Activated CD4-positive, alpha-beta T cell treated with anti-CD3 and anti-CD28 coated beads for 36 hours (primary cell): ENCODE measurements around the gene USP10. TPM values are rescaled to one million over a fixed set of nuclear protein-coding genes. Genes with fewer than 3 reads are reported as not detected.
"Not testable (repeated sequence)": the region's sequence is repeated elsewhere in the genome, so short reads cannot be mapped to it uniquely, and the experiment has no call there.

Source experiments
- ATAC-seq: fragments of 200-7000 bp; cut with Tn5 transposase; one replicate; pipeline ENCODE4 v1.10.0; 2021; ENCODE audit warnings: mild to moderate bottlenecking, moderate library complexity
- CTCF ChIA-PET: fragments of 350-600 bp; sonication (Branson Sonifier 250); formaldehyde crosslinking; loops from one replicate; lab custom pipeline; 2021; ENCODE audit warnings: antibody characterized with exemption; lab: Charles Lee
- POLR2A ChIA-PET: fragments of 350-600 bp; sonication (Branson Sonifier 250); formaldehyde crosslinking; loops from one replicate; lab custom pipeline; 2021; ENCODE audit warnings: antibody characterized with exemption, inconsistent platforms; lab: Charles Lee
- DNase-seq: peaks from one replicate; pipeline ENCODE4 v3.0.0-alpha.2; 2020
- H3K27ac Mint-ChIP-seq: one replicate; pipeline ENCODE4 v1.8.0; 2021; ENCODE audit warnings: mixed read lengths
- H3K27me3 Mint-ChIP-seq: one replicate; pipeline ENCODE4 v1.8.0; 2021; ENCODE audit warnings: mixed read lengths
- H3K36me3 Mint-ChIP-seq: one replicate; pipeline ENCODE4 v1.8.0; 2021; ENCODE audit warnings: low read depth, mixed read lengths
- H3K4me1 Mint-ChIP-seq: one replicate; pipeline ENCODE4 v1.8.0; 2021; ENCODE audit warnings: mixed read lengths
- H3K4me3 Mint-ChIP-seq: one replicate; pipeline ENCODE4 v1.8.0; 2021; ENCODE audit warnings: mild to moderate bottlenecking, moderate library complexity, mixed read lengths
- H3K9me3 Mint-ChIP-seq: one replicate; pipeline ENCODE4 v1.8.0; 2021; ENCODE audit warnings: low read depth, mixed read lengths
- intact Hi-C, 2 experiments: fragments of 100-400 bp; cut with DNase I in 1 of 2; cut with micrococcal nuclease in 1 of 2; formaldehyde crosslinking; loops; one replicate each; pipeline versions ENCODE4 v1.14.2 to v1.15.1; 2022 to 2024; cut with DNase I, micrococcal nuclease
- total RNA-seq, 2 experiments: library from RNA; stranded (reverse); gene quantifications; one replicate each; pipeline ENCODE4 v1.2.3, GENCODE V29; 2021

Gene USP10
- total RNA-seq, 2 experiments from 2014 or later = 117 to 133 TPM

DNA sequence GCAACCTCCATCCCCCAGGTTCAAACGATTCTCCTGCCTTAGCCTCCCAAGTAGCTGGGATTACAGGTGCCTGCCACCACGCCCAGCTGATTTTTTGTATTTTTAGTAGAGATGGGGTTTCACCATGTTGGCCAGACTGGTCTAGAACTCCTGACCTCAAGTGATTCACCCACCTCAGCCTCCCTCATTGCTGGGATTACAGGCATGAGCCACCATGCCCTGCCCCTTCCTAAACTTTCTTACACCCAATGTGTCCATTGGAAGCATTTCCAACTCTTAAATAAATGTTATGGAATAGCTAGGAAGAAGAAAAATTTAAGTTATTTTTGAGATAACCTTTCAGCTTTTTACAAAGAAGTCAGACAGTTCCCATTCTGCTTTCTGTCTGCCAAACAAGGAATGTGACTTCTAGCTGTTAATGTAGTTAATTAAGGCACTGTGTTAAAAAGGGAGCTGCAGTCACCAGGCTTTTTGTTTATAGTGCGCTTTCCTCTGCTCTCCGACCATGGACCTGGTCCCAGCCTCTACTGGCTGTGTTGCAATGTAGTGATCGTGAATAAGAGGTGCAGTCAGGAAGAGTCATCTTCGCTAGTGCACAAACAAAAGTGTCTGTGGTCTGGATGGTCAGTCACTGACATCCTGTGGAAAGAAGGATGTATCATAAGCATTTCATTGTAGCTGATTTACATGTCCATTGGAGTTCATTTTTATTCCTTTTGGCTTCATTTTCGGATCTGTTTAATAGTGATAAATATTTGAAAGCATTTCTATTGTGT is 39.7 kb downstream of the USP10 start:
- ChIA-PET POLR2A (interaction anchor here (0.5 kb wide), 1 partner anchor 47 kb away, joined by 3 read pairs; no protein-coding TSS in a partner anchor), CTCF (interaction anchor here (0.6 to 7.1 kb wide), 37 partner anchors 8 to 711 kb away, joined by 3 to 74 read pairs (median 3); partner anchors contain the start of gene COTL1)
- peaks cover 59% of the 10 kb centered on the region for H3K4me1 Mint-ChIP-seq
- H3K36me3 Mint-ChIP-seq = peaks cover 38% of the 10 kb centered on the region
- H3K27me3 Mint-ChIP-seq = no peaks in the 10 kb centered on the region
- DNase-seq = no peak
- H3K9me3 Mint-ChIP-seq = no peaks in the 10 kb centered on the region
- intact Hi-C loops = loop anchor here in 1 of 2 experiments (5.0 kb wide), 1 partner anchor 37 kb away; no protein-coding TSS in a partner anchor
- peak overlapping the region; percentile 19 for H3K27ac Mint-ChIP-seq
- no peak overlapping the region for H3K4me3 Mint-ChIP-seq
- no peak for ATAC-seq

DNA sequence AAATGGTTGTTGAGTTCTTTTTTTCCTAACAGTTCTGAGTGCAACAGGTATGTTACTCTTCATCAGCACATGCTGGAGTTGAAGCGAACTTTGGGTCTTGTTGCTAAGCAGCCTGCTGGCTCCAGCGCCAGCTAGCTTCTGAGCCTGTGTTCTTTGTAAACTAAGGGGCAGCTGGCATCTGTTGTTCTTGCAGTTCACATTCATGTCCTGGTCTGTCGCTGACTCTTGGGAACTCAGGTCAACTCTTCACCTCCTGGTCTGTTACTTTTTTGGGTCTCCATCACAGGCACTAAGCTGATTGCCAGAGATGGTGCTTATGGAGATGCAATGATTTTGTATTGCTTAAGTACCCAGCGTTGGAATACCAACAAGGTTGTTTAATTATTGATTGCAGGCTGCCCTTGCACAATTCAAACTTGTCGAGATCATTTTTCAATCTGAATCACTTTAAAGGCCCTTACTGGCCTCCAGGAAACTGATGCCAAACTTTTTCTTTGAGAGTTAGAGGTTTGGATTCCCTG is 40.9 kb downstream of the USP10 start:
- POLR2A ChIA-PET = no interaction called here
- H3K36me3 Mint-ChIP-seq = peaks cover 38% of the 10 kb centered on the region
- DNase-seq = no peak
- CTCF ChIA-PET = interaction anchor here (1.0 to 7.1 kb wide), 14 partner anchors 9 to 236 kb away, joined by 3 to 74 read pairs (median 7); no protein-coding TSS in a partner anchor
- H3K27me3 Mint-ChIP-seq = no peaks in the 10 kb centered on the region
- H3K4me3 Mint-ChIP-seq = no peak overlapping the region
- intact Hi-C loops = no loop called here
- no peak for ATAC-seq
- no peaks in the 10 kb centered on the region for H3K9me3 Mint-ChIP-seq
- peaks cover 51% of the 10 kb centered on the region for H3K4me1 Mint-ChIP-seq
- H3K27ac Mint-ChIP-seq = no peak overlapping the region

DNA sequence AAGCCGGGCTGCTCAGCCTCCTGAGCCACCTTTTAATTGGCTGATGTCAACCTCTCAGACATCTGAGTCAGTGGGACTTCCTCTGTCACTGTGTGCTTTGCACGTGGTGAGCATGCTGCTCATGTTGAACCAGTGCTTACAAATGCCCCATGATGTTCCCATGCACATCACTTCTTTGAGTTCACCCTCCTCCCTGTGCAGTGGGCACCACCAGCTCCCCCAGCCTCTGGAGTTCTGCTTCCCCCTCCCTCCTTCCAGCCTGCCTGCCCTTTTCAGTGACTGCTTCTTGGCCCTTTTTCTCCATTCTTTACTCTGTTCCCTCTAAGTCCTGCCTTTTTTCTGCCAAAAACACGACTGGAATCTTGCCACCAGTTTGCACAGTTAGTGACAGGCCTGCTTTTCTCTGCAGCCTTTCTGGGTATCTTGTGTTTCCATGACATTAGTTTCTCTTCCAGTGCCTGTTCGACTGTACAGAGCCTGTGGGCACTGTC is 41.6 kb downstream of the USP10 start:
- peak; percentile 49 for DNase-seq
- H3K27ac Mint-ChIP-seq = no peak overlapping the region
- POLR2A ChIA-PET = no interaction called here

DNA sequence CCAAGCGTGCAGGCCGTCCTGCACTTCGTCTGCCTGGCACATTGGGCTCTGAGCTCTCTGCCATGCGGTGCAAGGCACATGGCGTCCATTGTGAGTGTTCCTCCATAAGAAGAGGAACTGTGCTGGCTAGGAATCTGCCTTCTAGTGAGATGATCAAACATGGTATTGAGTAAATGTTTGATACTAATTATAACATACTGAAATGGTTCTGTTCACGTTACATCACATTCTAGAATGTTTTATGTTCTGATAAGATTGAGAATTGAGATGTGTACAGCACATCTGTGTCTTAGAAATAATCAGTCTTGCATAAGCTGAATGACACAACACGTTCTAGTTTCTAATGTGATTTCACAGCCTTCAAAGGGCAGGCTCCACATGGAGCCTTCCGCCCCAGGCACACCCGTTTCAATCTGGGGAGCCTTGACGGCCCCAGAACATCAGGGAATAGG is 42.9 kb downstream of the USP10 start:
- Mint-ChIP-seq H3K4me3 (no peak overlapping the region), H3K27ac (no peak overlapping the region), H3K9me3 (no peaks in the 10 kb centered on the region), H3K27me3 (no peaks in the 10 kb centered on the region), H3K36me3 (peaks cover 41% of the 10 kb centered on the region), H3K4me1 (peaks cover 36% of the 10 kb centered on the region)
- intact Hi-C loops = no loop called here
- CTCF ChIA-PET = no interaction called here
- DNase-seq (no peak), ATAC-seq (no peak)
- POLR2A ChIA-PET = no interaction called here

More for the DNA sequence above, 41.6 kb downstream of the USP10 start:
- H3K36me3 Mint-ChIP-seq = peaks cover 42% of the 10 kb centered on the region
- ATAC-seq = peak; percentile 66
- peaks cover 44% of the 10 kb centered on the region for H3K4me1 Mint-ChIP-seq
- intact Hi-C loops = no loop called here
- no peak overlapping the region for H3K4me3 Mint-ChIP-seq
- CTCF ChIA-PET = interaction anchor here (0.8 to 7.1 kb wide), 7 partner anchors 9 to 230 kb away, joined by 3 to 74 read pairs (median 3); no protein-coding TSS in a partner anchor
- no peaks in the 10 kb centered on the region for H3K27me3 Mint-ChIP-seq
- H3K9me3 Mint-ChIP-seq = no peaks in the 10 kb centered on the region

DNA sequence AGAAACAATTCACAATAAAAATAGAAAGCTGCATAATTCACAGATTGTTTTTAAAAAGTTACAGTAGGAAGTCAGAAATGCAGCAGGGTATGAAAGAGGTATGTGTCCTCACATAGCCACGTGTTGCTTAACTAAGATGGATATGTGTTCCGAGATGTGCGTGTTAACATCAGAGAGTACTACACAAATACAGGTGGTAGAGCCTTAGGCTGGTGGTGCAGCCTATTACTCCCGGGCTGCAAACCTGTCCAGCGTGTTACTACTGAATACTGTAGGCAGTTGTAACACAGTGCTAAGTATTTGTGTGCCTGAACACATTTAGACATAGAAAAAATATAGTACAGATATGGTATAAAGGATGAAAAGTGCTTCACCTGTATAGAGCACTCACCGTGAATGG is 46.4 kb downstream of the USP10 start:
- H3K27ac Mint-ChIP-seq = no peak overlapping the region
- no peaks in the 10 kb centered on the region for H3K27me3 Mint-ChIP-seq
- intact Hi-C loops = no loop called here
- peaks cover 27% of the 10 kb centered on the region for H3K4me1 Mint-ChIP-seq
- ChIA-PET CTCF (interaction anchor here (0.9 to 3.2 kb wide), 6 partner anchors 8 to 208 kb away, joined by 3 to 26 read pairs (median 4); no protein-coding TSS in a partner anchor), POLR2A (no interaction called here)
- no peaks in the 10 kb centered on the region for H3K9me3 Mint-ChIP-seq
- DNase-seq (no peak), ATAC-seq (no peak)
- H3K36me3 Mint-ChIP-seq = peaks cover 34% of the 10 kb centered on the region
- no peak overlapping the region for H3K4me3 Mint-ChIP-seq

DNA sequence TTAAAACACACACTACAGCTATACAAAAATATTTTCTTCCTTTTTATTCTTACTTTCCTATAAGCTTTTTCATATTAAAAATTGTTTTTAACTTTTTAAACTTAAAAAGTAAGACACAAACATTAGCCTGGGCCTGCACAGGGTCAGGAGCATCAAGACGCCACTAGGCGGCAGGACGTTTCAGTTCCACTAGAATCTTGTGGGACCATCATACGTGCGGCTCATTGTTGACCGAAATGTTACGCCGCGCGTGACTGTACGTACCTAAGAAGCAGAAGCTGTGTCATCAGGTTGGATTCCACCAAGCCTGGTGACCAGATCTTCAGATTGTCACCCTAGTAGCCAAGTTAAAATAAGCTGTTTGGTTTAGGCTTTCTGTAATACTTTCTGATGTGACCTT is 47.1 kb downstream of the USP10 start:
- peaks cover 28% of the 10 kb centered on the region for H3K36me3 Mint-ChIP-seq
- intact Hi-C loops = no loop called here
- H3K27me3 Mint-ChIP-seq = no peaks in the 10 kb centered on the region
- ChIA-PET CTCF (interaction anchor here (0.6 to 3.2 kb wide), 9 partner anchors 8 to 219 kb away, joined by 3 to 26 read pairs (median 3); no protein-coding TSS in a partner anchor), POLR2A (interaction anchor here (0.5 to 0.6 kb wide), 2 partner anchors 18 to 170 kb away, joined by 3 read pairs; no protein-coding TSS in a partner anchor)
- no peak overlapping the region for H3K4me3 Mint-ChIP-seq
- no peaks in the 10 kb centered on the region for H3K9me3 Mint-ChIP-seq
- H3K27ac Mint-ChIP-seq = no peak overlapping the region
- ATAC-seq (no peak), DNase-seq (no peak)
- peaks cover 27% of the 10 kb centered on the region for H3K4me1 Mint-ChIP-seq

DNA sequence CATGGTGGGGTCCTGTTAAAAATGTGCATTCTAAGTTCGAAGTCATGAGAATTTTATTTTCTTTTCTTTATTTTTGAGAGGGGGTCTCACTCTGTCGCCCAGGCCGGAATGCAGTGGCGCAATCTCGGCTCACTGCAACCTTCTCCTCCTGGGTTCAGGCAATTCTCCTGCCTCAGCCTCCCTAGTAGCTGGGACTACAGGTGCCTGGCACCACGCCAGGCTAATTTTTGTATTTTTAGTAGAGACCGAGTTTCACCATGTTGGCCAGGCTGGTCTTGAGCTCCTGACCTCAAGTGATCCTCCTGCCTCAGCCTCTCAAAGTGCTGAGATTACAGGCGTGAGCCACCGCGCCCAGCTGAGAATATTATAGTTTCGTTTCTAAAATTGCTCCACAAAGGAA is 48.4 kb downstream of the USP10 start:
- H3K9me3 Mint-ChIP-seq, DNase-seq, intact Hi-C loops, H3K4me3 Mint-ChIP-seq, H3K27ac Mint-ChIP-seq, H3K27me3 Mint-ChIP-seq, POLR2A ChIA-PET, ATAC-seq: not testable (repeated sequence)
- CTCF ChIA-PET = interaction anchor here (3.2 kb wide), 1 partner anchor 10 kb away, joined by 26 read pairs; no protein-coding TSS in a partner anchor
- Mint-ChIP-seq H3K36me3 (peaks cover 22% of the 10 kb centered on the region), H3K4me1 (peaks cover 33% of the 10 kb centered on the region)

DNA sequence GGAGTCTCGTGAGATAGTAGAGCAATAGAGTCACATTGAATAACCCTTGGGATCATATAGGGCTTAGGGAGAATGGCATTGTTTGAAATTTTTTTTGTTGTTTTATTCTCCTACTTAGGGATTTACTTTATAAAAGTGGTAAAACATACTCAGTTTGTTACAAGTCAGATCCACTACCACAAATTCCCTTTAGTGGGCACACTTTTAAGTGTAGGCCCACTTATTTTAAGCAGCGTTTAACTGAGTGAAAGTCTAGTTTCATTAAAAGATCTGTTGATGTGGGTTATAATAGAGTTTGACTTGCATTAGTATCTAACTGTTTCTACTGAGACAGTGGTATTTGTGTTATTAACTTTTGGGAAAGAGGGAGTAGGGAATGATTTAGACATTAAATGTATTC is 49.3 kb downstream of the USP10 start:
- DNase-seq = no peak
- H3K4me3 Mint-ChIP-seq = no peak overlapping the region
- H3K27me3 Mint-ChIP-seq = no peaks in the 10 kb centered on the region
- H3K36me3 Mint-ChIP-seq = peaks cover 26% of the 10 kb centered on the region
- no peak overlapping the region for H3K27ac Mint-ChIP-seq
- ATAC-seq = no peak
- intact Hi-C loops = no loop called here
- POLR2A ChIA-PET = no interaction called here
- H3K4me1 Mint-ChIP-seq = peaks cover 41% of the 10 kb centered on the region
- CTCF ChIA-PET = interaction anchor here (0.6 to 3.2 kb wide), 2 partner anchors 11 to 135 kb away, joined by 3 to 26 read pairs; no protein-coding TSS in a partner anchor
- H3K9me3 Mint-ChIP-seq = no peaks in the 10 kb centered on the region

DNA sequence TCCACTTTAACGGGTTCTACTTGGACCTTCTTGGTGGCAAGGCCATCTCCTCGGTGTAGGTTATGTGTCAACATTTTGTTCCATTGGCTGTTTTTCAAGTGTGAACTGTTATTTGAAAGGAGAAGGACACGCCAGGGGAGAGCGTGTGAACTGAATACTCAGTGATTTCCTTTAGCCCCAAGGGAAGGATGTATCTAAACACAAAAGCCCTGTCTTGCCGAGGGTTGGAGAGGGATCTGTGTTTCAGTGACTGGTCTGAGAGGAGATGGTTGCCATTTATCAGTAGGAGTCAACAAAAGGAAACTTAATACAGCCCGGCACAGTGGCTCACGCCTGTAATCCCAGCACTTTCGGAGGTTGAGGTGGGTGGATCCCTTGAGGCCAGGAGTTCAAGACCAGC is 50.0 kb downstream of the USP10 start:
- peaks cover 48% of the 10 kb centered on the region for H3K4me1 Mint-ChIP-seq
- H3K27ac Mint-ChIP-seq = no peak overlapping the region
- no peak for ATAC-seq
- intact Hi-C loops = loop anchor here (5.0 kb wide), 2 partner anchors 222 to 277 kb away; partner anchors contain the start of gene KIAA0513 (in 1 of the 2)
- H3K36me3 Mint-ChIP-seq = peaks cover 24% of the 10 kb centered on the region
- no peak overlapping the region for H3K4me3 Mint-ChIP-seq
- DNase-seq = no peak
- no peaks in the 10 kb centered on the region for H3K27me3 Mint-ChIP-seq
- ChIA-PET CTCF (interaction anchor here (1.0 to 1.4 kb wide), 2 partner anchors 13 to 34 kb away, joined by 3 to 4 read pairs; no protein-coding TSS in a partner anchor), POLR2A (interaction anchor here (0.6 kb wide), 1 partner anchor 52 kb away, joined by 3 read pairs; no protein-coding TSS in a partner anchor)
- no peaks in the 10 kb centered on the region for H3K9me3 Mint-ChIP-seq

DNA sequence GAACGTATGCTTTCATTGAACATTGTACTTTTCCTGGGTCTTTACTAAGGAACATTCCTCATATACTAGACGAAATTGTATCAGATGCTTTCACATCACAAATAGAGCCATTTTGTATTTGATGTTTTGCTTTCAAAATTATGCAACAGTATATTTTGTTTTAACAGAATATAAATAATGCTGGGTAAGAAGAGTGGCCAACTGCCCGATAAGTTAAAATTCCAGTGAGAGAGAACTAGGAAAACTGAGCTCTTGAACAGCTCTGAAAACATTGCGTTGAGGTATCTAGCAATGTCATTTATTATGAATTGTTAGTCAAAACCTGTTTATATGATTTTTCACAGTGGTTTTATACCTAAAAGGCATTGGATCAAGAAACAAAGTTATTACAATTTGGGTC is 50.8 kb downstream of the USP10 start:
- Mint-ChIP-seq H3K27me3 (no peaks in the 10 kb centered on the region), H3K27ac (no peak overlapping the region), H3K4me3 (no peak overlapping the region), H3K9me3 (no peaks in the 10 kb centered on the region), H3K36me3 (peaks cover 21% of the 10 kb centered on the region), H3K4me1 (peaks cover 55% of the 10 kb centered on the region)
- intact Hi-C loops = loop anchor here (5.0 kb wide), 2 partner anchors 222 to 277 kb away; partner anchors contain the start of gene KIAA0513 (in 1 of the 2)
- ChIA-PET CTCF (interaction anchor here (0.6 to 1.4 kb wide), 10 partner anchors 9 to 220 kb away, joined by 3 to 4 read pairs (median 3); no protein-coding TSS in a partner anchor), POLR2A (no interaction called here)
- no peak for DNase-seq
- no peak for ATAC-seq

DNA sequence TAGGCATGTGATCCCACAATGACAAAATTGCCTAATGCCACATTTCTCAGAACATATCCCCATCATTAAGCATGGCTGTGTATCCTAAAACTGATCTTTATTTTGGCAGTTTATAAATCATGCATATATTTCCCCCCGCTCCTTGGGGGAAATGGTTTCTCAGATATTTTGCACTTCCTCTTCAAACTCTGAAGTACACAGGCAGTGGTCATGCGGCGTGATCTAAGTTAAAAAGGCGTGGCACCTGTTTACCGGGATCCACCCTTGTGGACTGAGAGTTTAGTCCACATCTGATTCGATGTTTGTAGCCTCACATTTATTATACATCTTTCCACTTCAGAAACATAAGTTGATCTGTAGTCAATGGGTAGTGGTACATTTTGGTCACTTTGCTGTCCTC is 51.4 kb downstream of the USP10 start:
- ChIA-PET POLR2A (no interaction called here), CTCF (interaction anchor here (0.6 to 5.0 kb wide), 9 partner anchors 10 to 220 kb away, joined by 3 to 74 read pairs (median 3); no protein-coding TSS in a partner anchor)
- H3K9me3 Mint-ChIP-seq = no peaks in the 10 kb centered on the region
- H3K4me1 Mint-ChIP-seq = peaks cover 59% of the 10 kb centered on the region
- H3K4me3 Mint-ChIP-seq = no peak overlapping the region
- H3K27ac Mint-ChIP-seq = no peak overlapping the region
- peaks cover 18% of the 10 kb centered on the region for H3K36me3 Mint-ChIP-seq
- H3K27me3 Mint-ChIP-seq = no peaks in the 10 kb centered on the region
- DNase-seq (no peak), ATAC-seq (no peak)
- intact Hi-C loops = loop anchor here (5.0 kb wide), 2 partner anchors 221 to 276 kb away; partner anchors contain the start of gene KIAA0513 (in 1 of the 2)
